Activated T-cell treated with anti-CD3 and anti-CD28 coated beads, Interleukin-2, amount 50 U/mL, for 1 hour (primary cell): ENCODE results near the gene MLH1.

Source experiments
- DNase-seq: peaks from one replicate; pipeline ENCODE4 v3.0.0-alpha.2; 2020

The MLH1 gene

GRCh38 chr3:36988356-36988755, 5.0 kb upstream of the MLH1 start:
- no peak for DNase-seq

GRCh38 chr3:36989005-36989404, 4.3 kb upstream of the MLH1 start:
- no peak for DNase-seq

GRCh38 chr3:36989568-36989967, 3.8 kb upstream of the MLH1 start:
- DNase-seq = no peak

- DNase-seq = no peak
These were observed 2.2 kb upstream of the MLH1 start for GRCh38 chr3:36991147-36991546.

- DNase-seq = no peak
These were observed 1.2 kb upstream of the MLH1 start for GRCh38 chr3:36991923-36992805.

GRCh38 chr3:36992806-36993325, 452 bp upstream of the MLH1 start, which contains the start of gene EPM2AIP1:
Gene EPM2AIP1, minus strand, starts transcription at chr3:36993131. Its CDS starts 54 bp downstream, at chr3:36993077.
- DNase-seq = peak; percentile 87

GRCh38 chr3:37014620-37015019, 21.3 kb downstream of the MLH1 start:
- DNase-seq = no peak

- DNase-seq = no peak
These were observed 22.3 kb downstream of the MLH1 start for GRCh38 chr3:37015642-37016041.

GRCh38 chr3:37016903-37017302, 23.6 kb downstream of the MLH1 start:
- no peak for DNase-seq

- DNase-seq = no peak
These were observed 24.4 kb downstream of the MLH1 start for GRCh38 chr3:37017683-37018082.

GRCh38 chr3:37024092-37024491, 30.8 kb downstream of the MLH1 start:
- no peak for DNase-seq

GRCh38 chr3:37024820-37025405, 31.6 kb downstream of the MLH1 start:
- no peak for DNase-seq

- no peak for DNase-seq
These were observed 32.4 kb downstream of the MLH1 start for GRCh38 chr3:37025561-37026335.

- DNase-seq = no peak
These were observed 33.5 kb downstream of the MLH1 start for GRCh38 chr3:37026851-37027250.

- no peak for DNase-seq
These were observed 35.0 kb downstream of the MLH1 start for GRCh38 chr3:37028329-37028728.

GRCh38 chr3:37029111-37029510, 35.8 kb downstream of the MLH1 start:
- no peak for DNase-seq

- DNase-seq = no peak
These were observed 36.3 kb downstream of the MLH1 start for GRCh38 chr3:37029516-37030163.

GRCh38 chr3:37030588-37030987, 37.3 kb downstream of the MLH1 start:
- no peak for DNase-seq

- no peak for DNase-seq
These were observed 37.9 kb downstream of the MLH1 start for GRCh38 chr3:37031096-37031682.

- no peak for DNase-seq
These were observed 39.6 kb downstream of the MLH1 start for GRCh38 chr3:37032961-37033360.

- no peak for DNase-seq
These were observed 44.0 kb downstream of the MLH1 start for GRCh38 chr3:37037352-37037751.

- no peak for DNase-seq
These were observed 46.0 kb downstream of the MLH1 start for GRCh38 chr3:37039161-37039846.
